Right hindlimb (tissue), 1 donor: ENCODE data around the gene VSTM2B.
"Not testable (repeated sequence)": the region's sequence is repeated elsewhere in the genome, so short reads cannot be mapped to it uniquely, and the experiment has no call there.

Experiments used
- DNase-seq: peaks from one replicate; pipeline ENCODE4 v3.0.0-alpha.2; 2018

Gene VSTM2B

GRCh38 chr19:29547981-29548380 is 22.2 kb downstream of the VSTM2B start:
- no peak for DNase-seq

DNA sequence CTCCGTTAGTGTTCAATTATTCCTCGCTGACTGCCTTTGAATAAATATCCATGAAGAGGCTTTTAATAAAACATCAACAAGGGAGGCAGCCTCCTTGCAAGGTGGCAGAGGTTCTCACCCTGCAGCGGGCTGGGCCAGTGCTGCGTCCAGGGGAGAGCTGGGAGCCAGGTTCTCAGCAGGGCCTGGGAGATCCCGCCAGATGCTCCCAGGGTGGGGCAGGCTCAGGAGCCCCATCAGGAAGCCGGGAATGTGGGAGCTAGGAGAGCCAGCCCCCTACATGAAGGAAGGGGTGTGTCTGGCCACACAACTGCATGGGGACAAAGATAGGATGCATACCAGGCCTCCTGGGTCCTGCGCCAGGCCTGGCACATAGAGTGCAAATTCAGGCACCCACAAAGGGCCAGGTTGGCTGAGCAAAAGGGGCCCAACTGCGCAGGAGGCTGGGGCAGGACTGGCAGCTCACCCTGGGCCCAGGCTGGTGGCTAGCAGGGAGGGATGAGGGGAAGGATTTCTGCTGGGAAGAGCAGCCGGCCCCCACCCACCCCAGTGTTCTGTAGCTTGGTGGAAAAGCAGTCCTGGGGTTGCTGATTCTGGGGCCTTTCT is 22.8 kb downstream of the VSTM2B start:
- no peak for DNase-seq

- no peak for DNase-seq
Observed at GRCh38 chr19:29549105-29550070, 23.6 kb downstream of the VSTM2B start.

- DNase-seq = no peak
Observed at GRCh38 chr19:29550896-29551295, 25.1 kb downstream of the VSTM2B start.

GRCh38 chr19:29551774-29552173 is 26.0 kb downstream of the VSTM2B start:
- no peak for DNase-seq

DNA sequence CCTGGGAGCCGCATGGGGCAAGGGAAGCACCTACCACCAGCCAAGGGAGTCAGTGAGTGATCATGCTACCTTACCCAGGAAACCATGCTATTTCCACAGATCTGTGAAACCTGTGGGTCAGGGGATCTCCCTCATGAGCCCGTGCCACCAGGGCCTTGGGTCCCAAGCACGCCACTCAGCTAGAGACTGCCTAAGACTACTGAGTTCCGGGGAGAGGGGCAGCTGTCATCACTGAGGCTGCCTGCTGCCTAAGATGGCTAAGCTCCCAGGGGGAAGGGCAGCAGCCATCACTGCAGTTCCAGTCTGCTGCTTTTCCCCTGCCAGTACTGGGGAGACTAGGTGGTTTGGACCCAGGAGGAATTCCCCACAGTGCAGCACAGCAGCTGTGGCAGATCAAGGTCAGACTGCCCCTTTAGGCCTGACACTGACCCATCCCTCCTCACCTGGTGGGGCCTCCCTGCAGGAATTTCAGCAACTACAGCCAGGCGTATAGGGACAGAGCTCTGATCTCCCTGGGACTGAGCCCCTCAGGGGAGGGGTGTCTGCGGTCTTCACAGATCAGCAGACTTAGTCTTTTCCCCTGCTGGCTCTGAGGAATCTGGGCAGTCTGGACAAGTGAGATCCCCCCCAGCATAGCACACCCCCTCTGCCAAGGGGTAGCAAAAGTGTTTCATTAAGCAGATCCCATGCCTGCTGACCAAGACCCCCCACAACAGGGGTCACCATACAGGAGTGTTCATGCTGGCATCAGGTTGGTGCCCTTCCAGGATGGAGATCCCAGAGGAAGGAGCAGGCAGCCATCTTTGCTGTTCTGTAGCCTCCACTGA is 26.9 kb downstream of the VSTM2B start:
- no peak for DNase-seq

- no peak for DNase-seq
Observed at GRCh38 chr19:29554149-29554548, 28.4 kb downstream of the VSTM2B start.

- not testable (repeated sequence) for DNase-seq
Observed at GRCh38 chr19:29559110-29559509, 33.3 kb downstream of the VSTM2B start.

DNA sequence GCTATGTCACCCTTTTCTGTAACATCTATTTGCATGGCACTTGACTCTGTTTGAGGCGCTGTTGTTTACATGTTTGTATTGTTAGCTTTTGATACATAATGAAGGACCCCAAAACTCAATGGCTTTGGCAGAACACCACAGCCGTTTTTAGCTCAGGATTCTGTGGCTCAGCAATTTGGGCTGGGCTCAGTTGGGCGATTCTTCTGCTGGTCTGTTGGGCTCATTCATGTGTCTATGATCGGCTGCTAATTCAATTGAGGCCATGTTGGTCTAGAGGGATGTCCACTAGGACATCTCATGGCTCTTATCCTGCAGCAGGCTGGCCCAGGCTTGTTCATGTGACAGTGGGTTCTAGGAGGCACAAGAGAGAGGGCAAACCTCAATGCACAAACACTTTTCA is 33.9 kb downstream of the VSTM2B start:
- DNase-seq = no peak

GRCh38 chr19:29560313-29561075 is 34.7 kb downstream of the VSTM2B start:
- no peak for DNase-seq

GRCh38 chr19:29561601-29562000 is 35.8 kb downstream of the VSTM2B start:
- DNase-seq = no peak

GRCh38 chr19:29562299-29563297 is 36.8 kb downstream of the VSTM2B start:
- DNase-seq = no peak

DNA sequence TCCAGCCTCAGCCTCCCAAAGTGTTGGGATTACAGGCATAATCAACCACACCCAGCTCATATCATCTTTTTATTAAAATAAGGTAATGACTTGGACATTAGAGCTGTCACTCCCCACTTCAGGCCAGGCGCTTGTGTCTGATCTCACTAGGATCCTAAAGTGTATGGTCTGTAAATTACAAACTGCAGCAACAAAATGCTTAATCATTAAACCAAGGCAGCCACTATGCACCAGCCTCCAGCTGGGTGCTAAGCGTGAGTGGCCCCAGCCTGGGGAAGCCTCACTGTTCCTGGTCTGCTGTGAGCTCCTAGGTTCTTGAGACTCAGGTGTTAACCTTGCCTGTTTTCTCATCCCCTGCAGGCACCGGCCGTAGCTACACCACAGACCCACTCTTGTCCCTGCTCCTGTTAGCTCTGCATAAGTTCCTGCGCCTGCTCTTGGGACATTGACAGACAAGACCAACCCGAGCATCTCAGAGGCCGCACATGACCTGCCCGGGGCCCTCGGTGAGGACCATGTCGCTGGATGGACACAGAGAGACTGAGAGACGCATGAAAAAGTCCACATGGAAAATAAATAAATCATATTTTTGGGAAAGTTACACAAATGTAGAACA is 37.8 kb downstream of the VSTM2B start:
- no peak for DNase-seq

- DNase-seq = no peak
Observed at GRCh38 chr19:29564574-29565005, 38.8 kb downstream of the VSTM2B start.

DNA sequence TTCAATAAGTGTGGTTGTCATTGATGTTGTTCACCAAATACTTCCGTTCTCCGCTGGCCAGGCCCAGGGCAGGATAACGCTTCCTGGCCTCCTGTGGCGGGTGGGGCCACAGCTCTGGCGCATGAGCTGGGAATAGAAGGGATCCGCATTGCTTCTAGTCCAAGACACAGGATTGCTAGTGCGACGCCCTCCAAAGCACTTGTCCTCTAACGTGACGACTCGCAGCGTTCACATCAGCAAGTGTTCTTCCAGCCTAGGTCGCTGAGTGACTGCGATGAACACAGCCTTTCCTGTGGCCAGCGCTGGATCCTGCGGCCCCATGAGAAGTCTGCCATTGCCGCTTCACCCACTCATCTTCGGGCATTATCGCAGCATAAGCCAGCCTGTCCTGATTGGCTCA is 39.4 kb downstream of the VSTM2B start:
- DNase-seq = no peak

DNA sequence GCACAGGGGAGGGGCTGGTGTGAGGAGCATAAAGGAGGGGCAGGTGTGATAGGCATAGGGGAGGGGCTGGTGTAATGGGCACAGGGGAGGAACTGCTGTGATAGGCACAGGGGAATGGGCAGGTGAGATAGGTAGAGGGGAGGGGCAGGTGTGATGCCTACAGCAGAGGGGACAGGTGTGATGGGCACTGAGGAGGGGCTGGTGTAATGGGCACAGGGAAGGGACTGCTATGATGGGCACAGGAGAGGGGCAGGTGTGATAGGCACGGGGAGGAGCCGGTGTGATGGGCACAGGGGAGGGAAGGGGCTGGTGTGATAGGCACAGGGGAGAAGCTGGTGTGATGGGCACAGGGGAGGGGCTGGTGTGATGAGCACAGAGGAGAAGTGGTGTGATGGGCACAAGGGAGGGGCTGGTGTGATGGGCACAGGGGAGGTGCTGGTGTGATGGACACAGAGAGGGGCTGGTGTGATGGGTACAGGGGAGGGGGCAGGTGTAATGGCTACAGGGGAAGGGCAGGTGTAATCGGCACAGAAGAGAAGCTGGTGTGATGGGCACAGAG is 40.8 kb downstream of the VSTM2B start:
- DNase-seq = no peak

DNA sequence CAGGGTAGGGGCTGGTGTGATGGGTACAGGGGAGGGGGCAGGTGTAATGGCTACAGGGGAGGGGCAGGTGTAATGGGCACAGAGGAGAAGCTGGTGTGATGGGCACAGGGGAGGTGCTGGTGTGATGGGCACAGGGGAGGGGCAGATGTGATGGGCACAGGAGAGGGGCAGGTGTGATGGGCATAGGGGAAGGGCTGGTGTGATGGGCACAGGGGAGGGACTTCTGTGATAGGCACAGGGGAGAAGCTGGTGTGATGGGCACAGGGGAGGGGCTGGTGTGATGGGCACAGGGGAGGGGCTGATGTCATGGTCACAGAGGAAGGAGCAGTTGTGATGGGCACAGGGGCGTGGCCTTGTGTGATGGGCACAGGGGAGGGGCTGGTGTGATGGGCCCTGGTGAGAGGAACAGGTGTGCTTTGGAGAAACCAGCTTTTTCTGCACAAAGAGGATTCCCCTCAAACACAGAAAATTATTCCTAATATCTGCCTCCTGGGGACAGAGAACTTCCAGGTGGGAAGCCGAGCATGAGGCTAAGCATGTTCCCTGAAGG is 41.6 kb downstream of the VSTM2B start:
- no peak for DNase-seq

DNA sequence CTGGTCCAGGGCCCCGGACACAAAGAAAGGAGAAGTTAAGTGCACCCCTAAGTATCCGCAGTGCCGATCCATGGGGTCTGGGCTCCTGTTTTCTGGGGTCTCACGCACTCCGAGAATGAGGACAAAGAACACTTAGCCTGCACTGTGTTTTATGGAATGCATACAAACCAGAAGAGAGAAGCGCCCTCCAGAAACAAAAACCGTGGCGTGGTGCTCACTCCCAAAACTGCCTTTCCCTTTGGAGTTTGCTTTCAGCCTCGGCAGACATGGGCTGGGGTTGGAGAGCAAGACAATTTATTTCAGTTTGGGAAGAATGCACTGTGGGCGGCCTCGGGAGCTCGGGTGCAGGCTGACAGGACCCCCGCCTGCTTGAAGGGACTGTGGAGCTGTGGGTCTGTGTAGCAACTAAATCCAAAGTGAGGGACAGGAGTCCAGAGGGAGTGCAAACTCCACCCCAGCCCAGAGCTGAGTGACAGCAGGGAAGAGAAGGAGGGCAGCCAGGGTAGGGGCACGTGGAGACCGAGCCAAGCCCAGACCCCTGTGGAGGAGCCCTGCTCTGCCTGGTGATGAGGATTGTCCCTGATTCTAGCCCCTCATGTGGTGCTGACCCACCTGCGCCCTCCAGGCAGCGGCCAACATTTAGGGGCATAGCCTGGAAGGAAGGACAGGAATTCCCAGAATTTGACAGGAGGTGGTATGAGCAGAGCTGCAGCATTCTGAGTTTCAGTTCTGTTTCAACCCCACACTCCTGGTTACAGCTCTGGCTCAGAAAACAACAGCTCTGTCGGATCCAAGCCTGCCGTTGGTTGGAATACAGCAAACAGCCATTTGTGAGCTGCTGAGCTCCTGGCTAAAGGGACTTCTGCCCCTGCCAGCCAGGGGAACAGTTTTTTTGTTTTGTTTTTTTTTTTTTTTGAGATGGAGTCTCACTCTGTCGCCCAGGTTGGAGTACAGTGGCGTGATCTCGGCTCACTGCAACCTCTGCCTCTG is 42.5 kb downstream of the VSTM2B start:
- no peak for DNase-seq
